D721Med (cell line): Measurements from ENCODE around the gene ISY1.

Source experiments
- DNase-seq: peaks from one replicate; pipeline ENCODE4 v3.0.0; 2011; ENCODE audit warnings: low spot score; ENCODE audit not compliant: insufficient read length
- FAIRE-seq: peaks from 2 replicates; lab custom pipeline; 2011; peaks lifted over from hg19 to GRCh38; lab: Jason Lieb, UNC
- TF ChIP-seq, protein P1 (sequence below): IDR thresholded peaks from 2 replicates; pipeline ENCODE4 v1.5.1; 2012; ENCODE audit warnings: mild to moderate bottlenecking, control low read depth; ENCODE audit not compliant: insufficient read depth; ENCODE audit errors: missing control alignments

ISY1 gene

DNA sequence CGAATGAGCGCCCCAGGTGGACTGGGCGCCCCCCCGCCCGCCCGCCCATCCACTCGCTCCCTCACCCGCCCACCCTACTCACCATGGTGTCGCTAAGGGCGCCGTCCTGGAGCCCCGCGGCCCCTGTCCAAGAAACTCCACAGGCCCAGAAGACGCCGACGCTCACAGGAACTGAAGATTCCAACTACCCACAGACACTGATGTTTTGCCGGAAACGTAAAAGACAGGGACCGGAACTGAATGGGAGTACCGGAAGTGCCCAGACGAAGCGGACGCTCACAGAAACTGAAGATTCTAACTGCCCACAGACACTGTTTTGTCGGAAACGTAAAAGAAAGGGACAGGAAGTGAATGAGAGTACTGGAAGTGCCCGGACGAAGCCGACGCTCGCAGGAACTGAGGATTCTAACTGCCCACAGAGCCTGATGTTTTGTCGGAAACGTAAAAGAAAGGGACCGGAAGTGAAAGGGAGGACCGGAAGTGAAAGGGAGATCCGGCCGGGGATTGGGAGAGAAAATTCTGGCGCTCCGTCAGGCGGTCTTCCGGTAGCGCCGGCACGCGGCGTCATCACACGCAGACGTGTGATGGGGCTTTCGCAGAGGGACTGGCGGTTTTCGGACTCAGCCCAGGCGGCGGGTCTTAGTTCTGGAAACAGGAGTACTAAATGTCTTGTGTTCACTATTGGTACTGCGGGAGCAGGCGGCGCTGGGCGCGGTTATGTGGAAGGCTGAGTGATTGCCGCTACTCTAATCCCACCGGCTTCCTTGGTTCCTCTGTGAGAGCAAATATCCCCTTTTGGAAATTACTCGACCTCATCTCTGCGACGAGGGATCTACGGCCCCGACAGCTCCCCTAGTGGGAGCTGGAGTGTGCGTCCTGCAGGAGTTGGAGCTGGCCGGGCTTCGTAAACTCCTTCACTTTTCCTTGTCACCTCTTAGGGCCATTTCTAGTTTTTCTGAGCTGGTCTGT, at the start of gene ISY1:
ISY1 (minus strand) TSS at position 173 of the 969 bp plus-strand sequence; CDS start at position 85, 88 bp downstream.
- TF ChIP-seq, protein P1, sequence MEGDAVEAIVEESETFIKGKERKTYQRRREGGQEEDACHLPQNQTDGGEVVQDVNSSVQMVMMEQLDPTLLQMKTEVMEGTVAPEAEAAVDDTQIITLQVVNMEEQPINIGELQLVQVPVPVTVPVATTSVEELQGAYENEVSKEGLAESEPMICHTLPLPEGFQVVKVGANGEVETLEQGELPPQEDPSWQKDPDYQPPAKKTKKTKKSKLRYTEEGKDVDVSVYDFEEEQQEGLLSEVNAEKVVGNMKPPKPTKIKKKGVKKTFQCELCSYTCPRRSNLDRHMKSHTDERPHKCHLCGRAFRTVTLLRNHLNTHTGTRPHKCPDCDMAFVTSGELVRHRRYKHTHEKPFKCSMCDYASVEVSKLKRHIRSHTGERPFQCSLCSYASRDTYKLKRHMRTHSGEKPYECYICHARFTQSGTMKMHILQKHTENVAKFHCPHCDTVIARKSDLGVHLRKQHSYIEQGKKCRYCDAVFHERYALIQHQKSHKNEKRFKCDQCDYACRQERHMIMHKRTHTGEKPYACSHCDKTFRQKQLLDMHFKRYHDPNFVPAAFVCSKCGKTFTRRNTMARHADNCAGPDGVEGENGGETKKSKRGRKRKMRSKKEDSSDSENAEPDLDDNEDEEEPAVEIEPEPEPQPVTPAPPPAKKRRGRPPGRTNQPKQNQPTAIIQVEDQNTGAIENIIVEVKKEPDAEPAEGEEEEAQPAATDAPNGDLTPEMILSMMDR = peak; percentile 54
- no peak for FAIRE-seq
- DNase-seq = peak; percentile 57

DNA sequence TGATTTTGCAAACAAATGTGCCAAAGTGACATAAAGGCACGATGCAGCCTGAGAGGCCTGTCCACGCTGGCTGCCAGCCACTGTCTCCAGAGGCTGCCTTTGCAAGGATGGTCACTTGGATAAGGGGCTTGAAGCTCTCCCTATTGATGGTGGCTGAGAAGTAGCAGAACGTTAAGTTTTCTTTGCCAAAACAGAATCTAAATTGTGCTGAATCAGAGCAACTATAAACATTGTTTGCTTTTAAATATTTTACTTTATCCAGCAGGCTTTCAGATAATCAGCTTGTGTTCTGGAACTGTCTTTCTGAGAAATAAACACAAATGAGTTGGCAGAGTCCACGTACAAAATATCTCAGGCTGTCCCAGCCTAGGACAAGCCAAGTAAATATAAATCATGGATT, 46.6 kb upstream of the ISY1 start:
- TF ChIP-seq, protein P1 = no peak
- DNase-seq (no peak), FAIRE-seq (no peak)

DNA sequence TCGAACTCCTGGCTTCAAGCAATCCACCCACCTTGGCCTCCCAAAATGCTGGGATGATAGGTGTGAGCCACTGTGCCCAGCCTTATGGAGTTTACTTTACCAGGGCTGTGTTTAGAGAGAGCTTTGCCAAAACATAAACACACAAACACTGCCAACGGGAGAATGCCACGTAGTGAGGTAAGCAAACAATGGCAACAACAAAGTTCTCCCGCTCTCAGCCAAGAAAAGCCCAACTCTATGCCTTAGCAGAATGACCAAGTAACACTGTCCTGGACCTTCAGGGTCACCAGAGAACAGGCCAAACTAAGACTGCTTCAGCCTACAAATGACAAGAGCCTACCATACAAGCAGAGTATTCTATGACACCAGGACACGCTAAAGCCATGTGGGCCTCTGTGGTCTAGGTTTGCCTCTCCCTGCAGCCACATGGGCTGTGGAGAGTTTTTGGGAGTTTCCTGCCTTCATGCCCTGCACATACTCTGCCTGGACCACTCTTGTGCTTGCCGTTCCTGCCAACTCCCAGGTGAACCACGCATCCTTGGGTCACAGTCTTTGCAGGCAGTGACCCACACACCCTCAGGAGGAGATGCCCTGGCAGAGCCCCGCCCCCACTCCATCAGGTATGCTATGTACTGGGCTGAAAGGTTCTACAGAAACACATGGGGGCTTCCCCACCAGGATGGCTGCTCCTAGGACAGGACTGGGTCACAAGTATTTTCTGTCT, 44.4 kb upstream of the ISY1 start:
- TF ChIP-seq, protein P1 = no peak
- FAIRE-seq (no peak), DNase-seq (no peak)

GRCh38 chr3:129204473-129204872, 43.6 kb upstream of the ISY1 start:
- DNase-seq = no peak
- FAIRE-seq = no peak
- TF ChIP-seq, protein P1 = no peak

GRCh38 chr3:129199366-129199765, 38.5 kb upstream of the ISY1 start:
- FAIRE-seq = no peak

DNA sequence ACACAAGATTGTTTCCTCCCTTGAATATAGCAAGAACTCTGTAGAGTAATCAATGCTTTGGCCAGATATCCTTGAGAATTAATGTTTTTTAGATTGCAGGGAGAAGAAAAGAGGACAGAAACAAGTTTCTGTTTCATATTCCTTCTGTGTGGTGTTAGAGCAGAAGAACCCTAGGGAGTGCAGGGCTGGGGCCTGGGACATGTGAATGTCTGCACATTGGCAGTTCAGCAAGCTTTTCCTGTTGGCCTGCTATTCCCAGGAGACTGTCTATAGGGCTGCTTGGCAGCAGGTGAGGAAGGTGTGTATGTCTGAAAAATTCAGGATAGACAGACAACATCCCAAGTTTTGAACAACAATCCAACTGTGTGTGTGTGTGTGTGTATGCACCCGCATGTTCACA, 36.5 kb upstream of the ISY1 start:
- no peak for FAIRE-seq
- TF ChIP-seq, protein P1 = no peak
- DNase-seq = no peak

More at GRCh38 chr3:129199366-129199765, 38.5 kb upstream of the ISY1 start:
- DNase-seq = no peak
- TF ChIP-seq, protein P1 = no peak

DNA sequence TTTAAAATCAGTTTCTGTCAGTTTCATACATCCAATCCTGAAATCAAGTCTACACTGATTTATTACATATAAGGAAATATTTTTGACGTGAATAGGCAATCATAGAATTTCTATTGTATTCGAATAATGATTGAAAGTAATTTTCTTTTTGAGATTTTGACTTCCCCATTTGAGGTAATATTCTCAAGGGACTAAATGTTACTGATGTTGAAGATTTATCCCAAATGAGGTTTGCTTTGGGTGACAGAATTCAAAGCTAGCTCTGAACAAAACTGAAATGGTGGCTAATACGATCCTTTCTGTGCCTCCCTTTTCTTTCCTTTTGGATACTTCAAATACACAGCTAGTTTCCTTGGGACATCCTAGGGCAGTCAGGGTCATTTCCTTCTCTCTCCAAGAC, 35.7 kb upstream of the ISY1 start:
- DNase-seq = no peak
- no peak for FAIRE-seq

More for the DNA sequence above, 35.7 kb upstream of the ISY1 start:
- TF ChIP-seq, protein P1 = no peak
